ENCODE results near the gene BRAF.
"Not testable (repeated sequence)": the region's sequence is repeated elsewhere in the genome, so short reads cannot be mapped to it uniquely, and the experiment has no call there.

BRAF gene

GRCh38 chr7:140771826-140772225 lies 152.9 kb downstream of the BRAF start:
- no peak for DNase-seq (ENCODE audit: low read depth)

DNA sequence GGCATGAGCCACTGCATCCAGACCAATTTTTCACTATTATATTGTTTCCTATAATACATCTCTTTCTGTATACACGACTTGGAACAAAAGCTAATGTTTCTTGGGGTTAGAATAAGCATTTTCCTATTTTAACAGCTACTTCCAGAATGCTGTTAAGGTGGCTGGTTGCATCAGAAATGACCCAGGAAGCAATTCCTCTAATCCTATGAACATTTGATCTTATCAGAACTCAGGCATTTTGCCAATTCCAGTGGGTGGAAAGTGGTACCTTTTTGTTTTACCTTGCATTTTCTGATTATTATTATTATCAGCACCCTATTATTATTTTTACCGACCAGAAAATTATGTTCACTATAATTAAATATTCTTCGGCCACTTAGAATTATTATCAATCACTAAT lies 154.9 kb downstream of the BRAF start:
- no peak for DNase-seq (ENCODE audit: low read depth)

DNA sequence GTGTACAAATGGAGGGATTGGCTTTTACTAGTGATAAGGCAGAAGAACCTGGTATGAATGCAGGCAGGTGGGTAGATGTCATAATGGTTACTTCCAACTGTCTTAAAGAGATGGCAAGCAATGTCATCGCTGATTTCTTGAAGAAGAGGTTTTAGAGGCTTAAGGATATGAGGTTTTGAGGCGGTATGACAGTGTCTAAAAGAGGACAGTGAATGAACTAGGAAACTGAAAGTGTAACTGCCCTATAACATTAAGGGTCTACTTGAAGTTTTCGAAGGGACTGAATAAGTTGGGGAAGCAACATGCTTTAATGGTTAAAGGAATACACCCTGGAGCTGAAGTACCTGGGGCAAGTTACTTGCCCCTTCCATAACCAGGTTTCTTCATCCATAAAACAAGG lies 157.3 kb downstream of the BRAF start:
- no peak for DNase-seq (ENCODE audit: low read depth)

DNA sequence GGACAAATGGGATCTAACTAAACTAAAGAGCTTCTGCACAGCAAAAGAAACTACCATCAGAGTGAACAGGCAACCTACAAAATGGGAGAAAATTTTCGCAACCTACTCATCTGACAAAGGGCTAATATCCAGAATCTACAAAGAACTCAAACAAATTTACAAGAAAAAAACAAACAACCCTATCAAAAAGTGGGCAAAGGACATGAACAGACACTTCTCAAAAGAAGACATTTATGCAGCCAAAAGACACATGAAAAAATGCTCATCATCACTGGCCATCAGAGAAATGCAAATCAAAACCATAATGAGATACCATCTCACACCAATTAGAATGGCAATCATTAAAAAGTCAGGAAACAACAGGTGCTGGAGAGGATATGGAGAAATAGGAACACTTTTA lies 159.3 kb downstream of the BRAF start:
- not testable (repeated sequence) for DNase-seq (ENCODE audit: low read depth)

- DNase-seq (ENCODE audit: low read depth), result not testable (repeated sequence)
These were observed 161.6 kb downstream of the BRAF start for GRCh38 chr7:140763166-140763565.

DNA sequence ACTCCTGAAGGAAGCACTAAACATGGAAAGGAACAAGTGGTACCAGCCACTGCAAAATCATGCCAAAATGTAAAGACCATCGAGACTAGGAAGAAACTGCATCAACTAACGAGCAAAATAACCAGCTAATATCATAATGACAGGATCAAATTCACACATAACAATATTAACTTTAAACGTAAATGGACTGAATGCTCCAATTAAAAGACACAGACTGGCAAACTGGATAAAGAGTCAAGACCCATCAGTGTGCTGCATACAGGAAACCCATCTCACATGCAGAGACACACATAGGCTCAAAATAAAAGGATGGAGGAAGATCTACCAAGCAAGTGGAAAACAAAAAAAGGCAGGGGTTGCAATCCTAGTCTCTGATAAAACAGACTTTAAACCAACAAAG lies 163.4 kb downstream of the BRAF start:
- DNase-seq (ENCODE audit: low read depth), result not testable (repeated sequence)

DNA sequence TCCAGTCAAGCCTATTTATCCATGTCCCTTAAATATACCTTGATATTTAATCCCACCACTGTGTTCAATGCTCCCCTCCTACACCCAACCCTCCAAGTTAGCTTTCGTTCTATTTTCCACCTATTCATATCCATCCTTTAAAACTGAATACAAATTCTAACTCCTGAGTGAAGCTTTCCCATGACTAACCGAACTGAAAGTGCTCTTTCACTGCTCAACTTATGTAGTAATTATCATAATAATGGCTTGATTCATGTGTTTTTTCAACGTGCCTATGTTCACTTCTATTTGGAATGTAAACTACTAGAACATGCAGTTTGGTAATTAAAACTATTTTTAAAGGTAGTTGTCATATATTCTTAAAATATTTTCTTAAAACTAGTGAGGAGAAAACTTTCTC lies 170.2 kb downstream of the BRAF start:
- no peak for DNase-seq (ENCODE audit: low read depth)

DNA sequence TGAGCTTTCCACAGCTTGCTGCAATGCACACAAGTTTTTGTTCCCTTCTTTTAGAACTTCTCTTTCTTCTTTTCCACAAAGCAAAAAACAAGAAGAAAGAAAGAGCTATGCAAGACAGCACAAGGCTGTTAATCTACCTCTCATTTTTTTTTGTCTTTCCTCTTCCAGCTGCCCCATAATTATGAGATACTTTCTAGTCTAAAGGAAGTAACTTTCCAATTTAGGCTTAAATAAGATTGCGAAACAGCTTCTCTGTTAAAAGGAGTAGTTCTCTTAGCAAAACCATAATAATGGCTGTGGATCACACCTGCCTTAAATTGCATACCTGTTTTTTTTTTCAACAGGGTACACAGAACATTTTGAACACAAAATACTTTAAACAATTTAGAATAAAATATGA lies 172.2 kb downstream of the BRAF start:
- DNase-seq (ENCODE audit: low read depth), result no peak

- no peak for DNase-seq (ENCODE audit: low read depth)
These were observed 178.0 kb downstream of the BRAF start for GRCh38 chr7:140746751-140747150.

DNA sequence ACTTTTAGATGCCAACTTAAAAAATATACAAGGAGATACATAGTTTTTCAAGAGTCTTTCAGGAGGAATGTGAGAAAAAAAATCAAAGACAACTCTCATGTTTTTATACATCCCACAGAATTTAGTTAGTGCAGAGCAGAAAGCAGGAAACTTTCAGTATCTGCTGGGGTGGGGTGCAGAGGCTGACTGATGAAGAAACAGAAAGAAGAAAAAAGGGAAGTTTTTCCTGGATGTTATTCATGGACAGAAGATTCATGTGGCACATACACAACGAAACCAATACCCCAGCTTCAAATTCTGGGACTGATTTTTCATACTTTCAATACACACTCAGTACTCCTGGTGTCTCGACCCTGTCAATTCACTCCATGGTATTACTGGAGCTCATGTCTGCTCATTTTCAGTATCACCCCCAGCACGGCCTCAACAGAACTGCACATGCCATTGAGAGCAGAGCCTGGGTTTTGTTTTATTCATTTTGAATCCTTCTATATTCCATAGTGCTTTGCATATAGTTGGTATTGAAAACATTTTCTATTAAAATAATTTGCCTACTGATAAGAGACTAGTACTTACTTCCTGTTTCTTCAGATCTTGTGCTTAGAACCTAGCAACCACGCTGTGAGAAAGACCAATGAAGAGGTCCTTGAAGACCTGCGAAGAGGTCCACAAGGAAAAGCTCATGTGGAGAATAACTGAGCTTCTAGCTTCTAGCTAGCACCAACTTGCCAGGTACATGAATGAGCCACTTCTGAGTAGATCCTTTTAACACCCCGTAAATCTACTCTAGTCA lies 179.3 kb downstream of the BRAF start:
- no peak for DNase-seq (ENCODE audit: low read depth)

DNA sequence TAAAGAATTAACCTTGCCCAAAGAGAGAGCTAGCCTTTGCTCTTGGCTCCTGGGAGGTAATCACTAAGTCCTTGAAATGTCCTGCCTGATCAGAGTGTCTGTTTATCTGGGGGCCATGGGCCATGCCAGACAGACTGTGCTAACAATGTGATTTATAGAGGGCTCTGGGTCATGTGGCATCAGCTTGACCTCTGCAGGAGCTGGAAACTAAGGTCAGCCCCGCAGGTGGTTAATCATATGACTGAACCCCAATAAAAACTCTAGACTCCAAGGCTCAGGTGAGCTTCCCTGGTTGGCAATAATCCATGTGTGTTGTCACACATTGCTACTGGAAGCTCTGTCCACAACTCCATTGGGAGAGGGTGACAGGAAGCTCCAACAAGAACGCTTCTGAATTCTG lies 180.7 kb downstream of the BRAF start:
- no peak for DNase-seq (ENCODE audit: low read depth)

DNA sequence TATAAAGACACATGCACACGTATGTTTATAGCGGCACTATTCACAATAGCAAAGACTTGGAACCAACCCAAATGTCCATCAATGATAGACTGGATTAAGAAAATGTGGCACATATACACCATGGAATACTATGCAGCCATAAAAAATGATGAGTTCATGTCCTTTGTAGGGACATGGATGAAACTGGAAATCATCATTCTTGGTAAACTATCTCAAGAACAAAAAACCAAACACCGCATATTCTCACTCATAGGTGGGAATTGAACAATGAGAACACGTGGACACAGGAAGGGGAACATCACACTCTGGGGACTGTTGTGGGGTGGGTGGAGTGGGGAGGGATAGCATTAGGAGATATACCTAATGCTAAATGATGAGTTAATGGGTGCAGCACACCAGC lies 181.5 kb downstream of the BRAF start:
- DNase-seq (ENCODE audit: low read depth), result not testable (repeated sequence)

DNA sequence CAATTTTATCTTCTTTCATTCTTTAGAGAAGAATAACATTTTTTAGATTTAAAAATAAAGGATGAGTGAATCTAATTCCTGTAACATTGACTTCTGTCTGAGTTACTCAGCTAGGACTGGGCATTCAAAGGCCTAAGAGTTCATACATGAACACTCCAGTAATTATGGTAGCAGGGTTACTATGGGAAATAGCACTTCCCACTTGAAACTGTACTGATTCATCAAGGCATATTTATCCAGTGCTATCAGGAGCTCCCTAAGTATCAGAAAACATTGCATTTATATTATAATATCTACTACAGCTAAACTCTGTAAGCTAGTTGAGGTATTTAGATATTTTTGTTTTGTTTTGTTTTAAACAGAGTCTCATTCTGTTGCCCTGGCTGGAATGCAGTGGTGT lies 186.4 kb downstream of the BRAF start:
- no peak for DNase-seq (ENCODE audit: low read depth)

GRCh38 chr7:140734729-140735128 lies 190.0 kb downstream of the BRAF start:
- no peak for DNase-seq (ENCODE audit: low read depth)

DNA sequence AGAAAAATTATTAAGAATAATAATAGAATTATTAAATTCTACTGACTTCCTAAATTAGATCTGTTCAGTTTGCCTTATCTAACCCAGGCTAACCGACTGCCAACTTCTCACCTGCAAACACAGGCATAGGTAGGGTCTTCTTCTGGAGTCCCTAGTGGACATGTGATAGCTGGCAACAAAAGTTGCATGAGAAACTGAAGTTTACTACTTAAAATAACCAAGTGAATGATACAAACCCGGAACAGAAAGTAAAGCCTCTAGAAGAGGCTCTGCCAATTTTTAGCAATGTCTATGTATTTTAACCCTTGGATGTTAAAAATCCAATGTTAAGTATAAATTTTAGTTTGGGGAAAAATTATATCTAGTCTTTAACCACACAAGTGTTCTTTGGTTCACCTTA lies 190.6 kb downstream of the BRAF start:
- no peak for DNase-seq (ENCODE audit: low read depth)

DNA sequence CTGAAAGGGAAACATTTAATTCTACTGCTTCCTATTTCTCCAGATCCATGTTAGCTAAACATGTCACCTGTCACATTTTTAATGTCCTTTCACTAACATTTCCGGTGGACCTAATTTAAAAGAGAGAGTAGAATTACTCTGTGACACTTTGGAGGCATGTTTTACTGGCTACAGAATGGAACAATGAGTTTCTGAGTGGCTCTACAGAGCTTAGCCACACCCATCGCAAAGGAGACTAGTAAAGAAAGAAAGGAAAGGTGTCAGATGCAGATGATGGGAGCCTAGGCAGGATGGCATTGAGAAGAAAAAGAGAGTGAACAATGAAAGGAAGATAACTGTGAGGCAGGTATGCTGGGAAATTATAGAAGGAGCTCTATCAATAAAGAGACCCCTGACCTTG lies 192.3 kb downstream of the BRAF start:
- DNase-seq (ENCODE audit: low read depth), result no peak

DNA sequence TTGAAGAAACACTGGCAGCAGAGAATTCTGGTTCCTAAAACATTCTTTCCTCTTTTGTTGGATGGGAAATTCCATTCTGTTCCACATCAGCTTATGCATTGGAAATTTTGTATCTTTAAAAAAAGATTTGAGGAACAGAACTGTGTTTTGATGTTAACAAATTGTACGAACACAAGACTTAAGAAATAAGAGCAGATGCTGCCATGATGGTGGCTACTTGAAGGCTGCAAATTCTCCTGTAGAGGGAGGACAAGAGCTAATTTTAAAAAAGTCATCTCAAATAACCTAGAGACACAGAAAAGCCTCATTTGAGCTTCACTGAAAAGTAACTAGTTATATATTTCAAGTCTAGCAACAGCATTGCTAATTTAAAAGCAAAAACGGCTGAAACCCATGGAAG lies 198.4 kb downstream of the BRAF start:
- no peak for DNase-seq (ENCODE audit: low read depth)

DNA sequence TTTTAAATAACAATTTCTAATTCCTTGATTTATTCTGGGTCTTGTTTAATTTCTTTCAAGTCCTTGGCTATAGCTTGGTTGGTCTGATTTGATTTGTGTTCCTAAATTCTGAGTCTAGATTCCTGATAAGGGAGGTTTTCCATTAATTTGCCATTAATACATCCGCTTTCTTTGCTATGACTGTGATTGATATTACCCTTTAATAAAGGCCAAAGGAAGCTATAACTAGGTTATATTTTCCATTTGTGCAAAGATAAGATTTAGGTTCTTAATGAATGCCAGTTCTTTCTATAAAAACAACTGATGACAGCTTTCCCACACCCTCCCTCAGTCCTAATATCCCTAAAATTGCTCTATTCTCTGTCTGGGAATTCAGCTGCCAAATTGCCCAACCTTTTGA lies 200.0 kb downstream of the BRAF start:
- DNase-seq (ENCODE audit: low read depth), result no peak

DNA sequence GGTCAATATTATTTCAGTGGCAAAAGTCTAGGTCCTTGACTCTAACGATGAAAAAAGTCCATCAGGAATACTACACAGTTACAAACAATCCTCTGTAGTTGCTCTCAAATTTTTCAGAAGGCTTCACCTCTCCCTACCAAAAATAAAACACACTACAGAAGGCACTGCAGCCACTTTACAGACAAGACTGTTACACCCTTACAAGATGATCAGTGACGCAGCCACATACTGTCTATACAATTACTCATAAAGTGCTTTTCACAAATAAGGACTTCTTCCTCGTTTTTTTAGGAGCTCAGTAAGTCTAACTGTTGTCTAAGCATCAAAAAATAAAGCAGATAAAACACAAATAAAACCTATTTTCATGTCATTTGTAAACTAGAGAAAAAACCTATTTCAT lies 201.2 kb downstream of the BRAF start:
- no peak for DNase-seq (ENCODE audit: low read depth)

GRCh38 chr7:140723006-140723405 lies 201.7 kb downstream of the BRAF start:
- no peak for DNase-seq (ENCODE audit: low read depth)

- DNase-seq (ENCODE audit: low read depth), result no peak
These were observed 202.5 kb downstream of the BRAF start for GRCh38 chr7:140722254-140722653.

DNA sequence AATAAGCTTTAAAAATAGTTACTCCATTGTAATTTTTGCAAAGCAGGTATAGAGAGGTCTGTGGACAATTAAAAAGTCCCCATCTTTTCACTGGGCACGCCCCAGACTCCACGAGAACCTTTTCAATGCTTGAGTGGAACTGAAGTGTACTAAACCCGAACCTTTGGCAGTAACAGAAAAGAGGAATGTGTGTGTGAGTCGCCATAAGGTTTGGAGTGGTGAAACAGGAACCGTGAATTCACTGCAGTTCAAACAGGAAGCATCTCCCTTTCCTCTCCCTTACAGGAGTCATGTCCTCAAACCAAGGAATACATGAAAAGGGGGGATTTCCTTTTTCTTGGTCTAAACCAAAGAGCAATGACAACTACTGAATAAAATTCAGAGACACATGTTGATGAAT lies 205.0 kb downstream of the BRAF start:
- no peak for DNase-seq (ENCODE audit: low read depth)

DNA sequence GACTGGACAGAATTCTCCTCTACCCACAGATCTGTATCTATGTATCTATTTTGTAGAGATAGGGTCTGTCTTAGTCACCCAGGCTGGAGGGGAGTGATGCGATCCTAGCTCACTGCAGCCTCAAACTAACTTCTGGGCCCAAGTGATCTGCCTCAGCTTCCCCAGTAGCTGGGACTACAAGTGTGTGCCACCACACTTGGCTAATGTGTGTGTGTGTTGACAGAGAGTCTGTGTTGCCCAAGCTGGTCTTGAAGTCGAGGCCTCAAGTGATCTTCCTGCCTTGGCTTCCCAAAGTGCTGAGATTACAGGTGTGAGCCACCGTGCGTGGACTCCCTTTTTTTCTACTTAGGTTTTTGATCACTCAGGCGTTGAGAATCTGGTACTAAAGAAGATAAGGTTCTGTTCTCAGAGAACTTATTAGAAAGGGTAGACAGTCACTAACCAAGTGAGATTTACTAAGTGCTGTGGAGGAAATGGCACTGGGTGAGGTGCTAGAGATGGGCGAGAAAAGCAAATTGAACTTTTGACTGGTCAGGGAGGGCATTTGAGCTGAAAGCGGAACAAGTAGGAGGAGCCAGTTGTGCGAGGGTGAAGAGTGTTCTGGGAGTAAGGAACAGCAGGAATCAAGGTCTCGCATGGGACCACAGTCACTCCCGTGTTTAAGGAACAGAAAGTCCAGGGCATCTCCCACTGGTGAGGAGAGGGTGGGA lies 210.2 kb downstream of the BRAF start:
- no peak for DNase-seq (ENCODE audit: low read depth)

GRCh38 chr7:140712392-140712791 lies 212.3 kb downstream of the BRAF start:
- not testable (repeated sequence) for DNase-seq (ENCODE audit: low read depth)

Measured in GM04504 (cell line).